HCT116 (cell line): Measurements from ENCODE around the gene ITGB7. TPM values are rescaled to one million over a fixed set of nuclear protein-coding genes. Genes with fewer than 3 reads are reported as not detected.

ENCODE experiments used
- CBX3 ChIP-seq: IDR thresholded peaks from 2 replicates; pipeline ENCODE4 v1.6.1; 2012; ENCODE audit warnings: low read depth
- EGR1 ChIP-seq: IDR thresholded peaks from 2 replicates; pipeline ENCODE4 v1.6.1; 2012; ENCODE audit warnings: low read depth
- ELF1 ChIP-seq: IDR thresholded peaks from 2 replicates; pipeline ENCODE4 v1.6.1; 2012; ENCODE audit warnings: low read depth, borderline replicate concordance
- EZH2 ChIP-seq: fragments of 200-600 bp; sonication (generic); IDR thresholded peaks from 2 replicates; pipeline ENCODE4 v1.6.1; 2017; ENCODE audit warnings: antibody characterized with exemption, mixed run types
- RAD21 ChIP-seq: IDR thresholded peaks from 2 replicates; pipeline ENCODE4 v1.6.1; 2012; ENCODE audit warnings: low read depth, mild to moderate bottlenecking
- YY1 ChIP-seq: IDR thresholded peaks from 2 replicates; pipeline ENCODE4 v1.6.1; 2011; ENCODE audit warnings: low read length, low read depth, moderate library complexity, mild to moderate bottlenecking; ENCODE audit not compliant: insufficient replicate concordance; ENCODE audit errors: extremely low read depth
- total RNA-seq: library from RNA; stranded (reverse); gene quantifications from one replicate; pipeline ENCODE4 v1.2.1, GENCODE V29; 2021; ENCODE audit not compliant: unreplicated experiment
- TF ChIP-seq, protein P1 (sequence below), 3 experiments: fragments of 200-600 bp in 1 of 3; sonication (generic) in 1 of 3; IDR thresholded peaks in 2 of 3; conservative IDR thresholded peaks in 1 of 3; 2 replicates each; pipeline ENCODE4 v1.5.1; 2012 to 2017; ENCODE audit warnings: low read depth in 2 of 3, low read length in 2 of 3, antibody characterized with exemption in 1 of 3, borderline replicate concordance in 1 of 3, control low read depth in 1 of 3, mild to moderate bottlenecking in 1 of 3, mixed read lengths in 1 of 3, mixed run types in 1 of 3, moderate library complexity in 1 of 3; ENCODE audit not compliant: insufficient read depth in 1 of 3
- TF ChIP-seq, protein P2 (sequence below): IDR thresholded peaks from 2 replicates; pipeline ENCODE4 v1.6.1; 2012; ENCODE audit warnings: low read depth
- TF ChIP-seq, protein P3 (sequence below): IDR thresholded peaks from 2 replicates; pipeline ENCODE4 v1.6.1; 2012

The ITGB7 gene
- total RNA-seq, 1 experiment from 2014 or later = 1.9 TPM

DNA sequence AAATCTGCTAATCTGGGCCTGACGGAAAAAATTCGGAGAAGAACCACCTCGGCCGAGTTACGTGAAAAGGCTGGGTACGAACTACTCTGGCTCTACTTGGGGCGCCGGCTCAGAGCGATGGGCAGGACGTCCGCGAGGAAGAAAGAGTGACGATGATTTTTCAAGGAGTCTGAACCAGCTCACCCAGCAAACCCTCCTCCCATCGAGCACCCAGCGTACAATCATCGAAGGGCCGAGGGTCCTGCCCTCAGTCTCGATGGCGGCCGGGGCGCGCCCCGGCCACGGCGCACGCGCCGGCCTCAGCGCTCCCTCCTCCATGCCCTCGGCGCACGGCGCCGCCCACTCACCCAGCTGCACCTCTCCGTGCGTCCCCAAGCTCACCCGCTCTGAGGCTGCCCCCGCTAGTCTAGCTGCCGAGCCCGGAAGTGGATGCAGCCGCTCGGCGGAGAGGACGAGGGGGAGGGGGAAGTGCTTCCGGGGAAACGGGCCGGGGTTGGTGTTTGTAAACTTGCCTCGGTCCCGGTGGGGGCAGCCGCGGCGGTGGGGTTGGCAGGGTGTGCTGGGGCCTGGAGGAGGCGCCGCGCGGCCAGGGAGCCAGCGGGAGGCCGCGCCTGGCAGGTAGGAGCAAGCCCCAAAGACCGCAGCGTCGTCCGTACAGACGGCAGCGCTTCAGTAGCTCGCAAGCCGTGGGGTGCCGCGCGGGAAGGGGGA, 26.7 kb downstream of the ITGB7 start, which contains the start of the genes CSAD and ZNF740 (continued):
- TF ChIP-seq, protein P1, sequence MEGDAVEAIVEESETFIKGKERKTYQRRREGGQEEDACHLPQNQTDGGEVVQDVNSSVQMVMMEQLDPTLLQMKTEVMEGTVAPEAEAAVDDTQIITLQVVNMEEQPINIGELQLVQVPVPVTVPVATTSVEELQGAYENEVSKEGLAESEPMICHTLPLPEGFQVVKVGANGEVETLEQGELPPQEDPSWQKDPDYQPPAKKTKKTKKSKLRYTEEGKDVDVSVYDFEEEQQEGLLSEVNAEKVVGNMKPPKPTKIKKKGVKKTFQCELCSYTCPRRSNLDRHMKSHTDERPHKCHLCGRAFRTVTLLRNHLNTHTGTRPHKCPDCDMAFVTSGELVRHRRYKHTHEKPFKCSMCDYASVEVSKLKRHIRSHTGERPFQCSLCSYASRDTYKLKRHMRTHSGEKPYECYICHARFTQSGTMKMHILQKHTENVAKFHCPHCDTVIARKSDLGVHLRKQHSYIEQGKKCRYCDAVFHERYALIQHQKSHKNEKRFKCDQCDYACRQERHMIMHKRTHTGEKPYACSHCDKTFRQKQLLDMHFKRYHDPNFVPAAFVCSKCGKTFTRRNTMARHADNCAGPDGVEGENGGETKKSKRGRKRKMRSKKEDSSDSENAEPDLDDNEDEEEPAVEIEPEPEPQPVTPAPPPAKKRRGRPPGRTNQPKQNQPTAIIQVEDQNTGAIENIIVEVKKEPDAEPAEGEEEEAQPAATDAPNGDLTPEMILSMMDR (IDR thresholded peaks at IDR 0.05 in 2 of 3, conservative IDR thresholded peaks at IDR 0.05 in 1 of 3; ENCODE audit: borderline replicate concordance in 1 of 3, insufficient read depth in 1 of 3, low read depth in 2 of 3, low read length in 2 of 3) = no peak
- TF ChIP-seq ELF1 (no peak; the same call in 1 of the 2 replicates), YY1 (peak; percentile 96), RAD21 (no peak), EGR1 (peak; percentile 98), CBX3 (peak; percentile 72; the same call in 1 of the 2 replicates), EZH2 (no peak)
- TF ChIP-seq, protein P2, sequence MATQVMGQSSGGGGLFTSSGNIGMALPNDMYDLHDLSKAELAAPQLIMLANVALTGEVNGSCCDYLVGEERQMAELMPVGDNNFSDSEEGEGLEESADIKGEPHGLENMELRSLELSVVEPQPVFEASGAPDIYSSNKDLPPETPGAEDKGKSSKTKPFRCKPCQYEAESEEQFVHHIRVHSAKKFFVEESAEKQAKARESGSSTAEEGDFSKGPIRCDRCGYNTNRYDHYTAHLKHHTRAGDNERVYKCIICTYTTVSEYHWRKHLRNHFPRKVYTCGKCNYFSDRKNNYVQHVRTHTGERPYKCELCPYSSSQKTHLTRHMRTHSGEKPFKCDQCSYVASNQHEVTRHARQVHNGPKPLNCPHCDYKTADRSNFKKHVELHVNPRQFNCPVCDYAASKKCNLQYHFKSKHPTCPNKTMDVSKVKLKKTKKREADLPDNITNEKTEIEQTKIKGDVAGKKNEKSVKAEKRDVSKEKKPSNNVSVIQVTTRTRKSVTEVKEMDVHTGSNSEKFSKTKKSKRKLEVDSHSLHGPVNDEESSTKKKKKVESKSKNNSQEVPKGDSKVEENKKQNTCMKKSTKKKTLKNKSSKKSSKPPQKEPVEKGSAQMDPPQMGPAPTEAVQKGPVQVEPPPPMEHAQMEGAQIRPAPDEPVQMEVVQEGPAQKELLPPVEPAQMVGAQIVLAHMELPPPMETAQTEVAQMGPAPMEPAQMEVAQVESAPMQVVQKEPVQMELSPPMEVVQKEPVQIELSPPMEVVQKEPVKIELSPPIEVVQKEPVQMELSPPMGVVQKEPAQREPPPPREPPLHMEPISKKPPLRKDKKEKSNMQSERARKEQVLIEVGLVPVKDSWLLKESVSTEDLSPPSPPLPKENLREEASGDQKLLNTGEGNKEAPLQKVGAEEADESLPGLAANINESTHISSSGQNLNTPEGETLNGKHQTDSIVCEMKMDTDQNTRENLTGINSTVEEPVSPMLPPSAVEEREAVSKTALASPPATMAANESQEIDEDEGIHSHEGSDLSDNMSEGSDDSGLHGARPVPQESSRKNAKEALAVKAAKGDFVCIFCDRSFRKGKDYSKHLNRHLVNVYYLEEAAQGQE = no peak
- TF ChIP-seq, protein P3, sequence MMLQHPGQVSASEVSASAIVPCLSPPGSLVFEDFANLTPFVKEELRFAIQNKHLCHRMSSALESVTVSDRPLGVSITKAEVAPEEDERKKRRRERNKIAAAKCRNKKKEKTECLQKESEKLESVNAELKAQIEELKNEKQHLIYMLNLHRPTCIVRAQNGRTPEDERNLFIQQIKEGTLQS = no peak
- TF ChIP-seq, all 23 proteins: peak for 9
